ENCODE data around the gene GADL1.

The GADL1 gene

GRCh38 chr3:30683769-30684168 is 210.7 kb downstream of the GADL1 start:
- no peaks in the 10 kb centered on the region for H3K9me2 ChIP-seq (replicated peaks; ENCODE audit: insufficient read depth, low read length)
- no peak overlapping the region for H2AFZ ChIP-seq (ENCODE audit: low read length)
- no peaks in the 10 kb centered on the region for H3K9me3 ChIP-seq (replicated peaks; ENCODE audit: insufficient read depth, low read length)
- H3K36me3 ChIP-seq (replicated peaks; ENCODE audit: insufficient read depth, low read length) = no peaks in the 10 kb centered on the region
- H3K9ac ChIP-seq (ENCODE audit: low read length) = no peak overlapping the region
- H3K4me2 ChIP-seq (ENCODE audit: low read depth, low read length) = no peak overlapping the region
- H3K79me2 ChIP-seq (ENCODE audit: low read length) = no peaks in the 10 kb centered on the region
- H3K4me3 ChIP-seq (ENCODE audit: low read length) = no peak overlapping the region
- no peaks in the 10 kb centered on the region for H3F3A ChIP-seq (ENCODE audit: insufficient read depth, low read length)
- no peaks in the 10 kb centered on the region for H3K4me1 ChIP-seq (ENCODE audit: low read length)
- H4K20me1 ChIP-seq (ENCODE audit: insufficient read depth, low read length) = no peaks in the 10 kb centered on the region
- H3K27ac ChIP-seq (ENCODE audit: low read length) = no peak overlapping the region
- DNase-seq = no peak
- no peaks in the 10 kb centered on the region for H3K27me3 ChIP-seq (replicated peaks; ENCODE audit: insufficient read depth, low read length)
- TF ChIP-seq EZH2 (optimal IDR thresholded peaks at IDR 0.05; ENCODE audit: low read depth, low read length) (no peak), EZH2phosphoT487 (IDR thresholded peaks at IDR 0.05; ENCODE audit: low read length) (no peak), CTCF (IDR thresholded peaks at IDR 0.05; ENCODE audit: low read length) (no peak)

DNA sequence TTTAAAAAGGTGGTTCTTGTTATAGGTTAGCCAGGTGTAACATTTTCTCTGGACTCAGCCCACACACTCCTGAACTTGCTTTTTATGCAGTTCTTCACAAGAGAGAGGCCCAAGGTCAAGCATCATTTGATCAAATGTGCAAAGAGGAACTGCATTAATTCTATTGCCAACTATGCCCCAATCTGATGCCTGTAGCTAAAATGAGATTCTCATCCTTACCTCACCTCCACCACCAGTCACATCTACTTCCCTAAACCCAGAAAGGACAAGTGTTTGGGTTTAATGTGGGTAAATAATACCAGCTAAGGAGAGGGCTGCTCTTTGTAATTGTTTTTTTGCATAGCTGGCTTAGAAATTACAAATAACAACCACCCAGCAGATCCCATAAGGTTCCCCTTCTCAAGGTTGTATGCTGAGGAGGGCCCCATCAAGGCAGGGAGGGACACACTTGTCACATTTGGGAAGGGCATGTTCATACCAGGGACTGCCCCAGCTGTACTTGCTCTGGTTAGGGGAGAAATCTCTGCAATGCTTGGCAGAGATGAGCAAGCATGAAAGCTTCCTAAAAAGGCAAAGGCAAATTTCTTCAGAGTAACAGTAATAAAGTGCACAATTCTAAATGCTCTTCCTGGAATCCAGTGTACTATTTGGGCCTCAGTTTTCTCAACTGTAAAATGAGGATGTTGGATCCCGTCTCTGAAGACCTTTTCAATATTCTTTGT is 211.9 kb downstream of the GADL1 start:
- Histone ChIP-seq H3K9me3 (replicated peaks; ENCODE audit: insufficient read depth, low read length) (no peaks in the 10 kb centered on the region), H3K36me3 (replicated peaks; ENCODE audit: insufficient read depth, low read length) (no peaks in the 10 kb centered on the region), H3K79me2 (ENCODE audit: low read length) (no peaks in the 10 kb centered on the region), H3K27ac (ENCODE audit: low read length) (no peak overlapping the region), H2AFZ (ENCODE audit: low read length) (no peak overlapping the region), H3K9me2 (replicated peaks; ENCODE audit: insufficient read depth, low read length) (no peaks in the 10 kb centered on the region), H4K20me1 (ENCODE audit: insufficient read depth, low read length) (no peaks in the 10 kb centered on the region), H3K27me3 (replicated peaks; ENCODE audit: insufficient read depth, low read length) (no peaks in the 10 kb centered on the region), H3K4me2 (ENCODE audit: low read depth, low read length) (no peak overlapping the region), H3K9ac (ENCODE audit: low read length) (no peak overlapping the region), H3K4me1 (ENCODE audit: low read length) (no peaks in the 10 kb centered on the region), H3K4me3 (ENCODE audit: low read length) (no peak overlapping the region), H3F3A (ENCODE audit: insufficient read depth, low read length) (no peaks in the 10 kb centered on the region)
- TF ChIP-seq EZH2phosphoT487 (IDR thresholded peaks at IDR 0.05; ENCODE audit: low read length) = no peak
- no peak for DNase-seq

- Histone ChIP-seq H3K79me2 (ENCODE audit: low read length) (no peaks in the 10 kb centered on the region), H3K36me3 (replicated peaks; ENCODE audit: insufficient read depth, low read length) (no peaks in the 10 kb centered on the region), H3K9me2 (replicated peaks; ENCODE audit: insufficient read depth, low read length) (no peaks in the 10 kb centered on the region), H4K20me1 (ENCODE audit: insufficient read depth, low read length) (no peaks in the 10 kb centered on the region), H3K4me2 (ENCODE audit: low read depth, low read length) (no peak overlapping the region), H3K27me3 (replicated peaks; ENCODE audit: insufficient read depth, low read length) (no peaks in the 10 kb centered on the region), H3K4me1 (ENCODE audit: low read length) (no peaks in the 10 kb centered on the region), H3K9ac (ENCODE audit: low read length) (no peak overlapping the region), H3K27ac (ENCODE audit: low read length) (no peak overlapping the region), H3K9me3 (replicated peaks; ENCODE audit: insufficient read depth, low read length) (no peaks in the 10 kb centered on the region), H3K4me3 (ENCODE audit: low read length) (no peak overlapping the region), H3F3A (ENCODE audit: insufficient read depth, low read length) (no peaks in the 10 kb centered on the region), H2AFZ (ENCODE audit: low read length) (no peak overlapping the region)
- no peak for DNase-seq
- TF ChIP-seq EZH2phosphoT487 (IDR thresholded peaks at IDR 0.05; ENCODE audit: low read length) = no peak
- no peak for TF ChIP-seq EZH2 (optimal IDR thresholded peaks at IDR 0.05; ENCODE audit: low read depth, low read length)
- TF ChIP-seq CTCF (IDR thresholded peaks at IDR 0.05; ENCODE audit: low read length) = no peak
Observed at GRCh38 chr3:30681649-30682211, 212.7 kb downstream of the GADL1 start.
